ENCODE results near the gene TMEM132C. TPM values are rescaled to one million over a fixed set of nuclear protein-coding genes. Genes with fewer than 3 reads are reported as not detected.

Gene TMEM132C
- total RNA-seq, 2 experiments from 2014 or later, result not detected

- H3K36me3 Mint-ChIP-seq (ENCODE audit: low read depth), result no peaks in the 10 kb centered on the region
- intact Hi-C loops (cut with micrococcal nuclease), result no loop called here
- POLR2A ChIA-PET, result no interaction called here
- no peak overlapping the region for H3K27ac Mint-ChIP-seq
- no peaks in the 10 kb centered on the region for H3K27me3 Mint-ChIP-seq
- no peaks in the 10 kb centered on the region for H3K9me3 Mint-ChIP-seq
- TF ChIP-seq, protein P1, sequence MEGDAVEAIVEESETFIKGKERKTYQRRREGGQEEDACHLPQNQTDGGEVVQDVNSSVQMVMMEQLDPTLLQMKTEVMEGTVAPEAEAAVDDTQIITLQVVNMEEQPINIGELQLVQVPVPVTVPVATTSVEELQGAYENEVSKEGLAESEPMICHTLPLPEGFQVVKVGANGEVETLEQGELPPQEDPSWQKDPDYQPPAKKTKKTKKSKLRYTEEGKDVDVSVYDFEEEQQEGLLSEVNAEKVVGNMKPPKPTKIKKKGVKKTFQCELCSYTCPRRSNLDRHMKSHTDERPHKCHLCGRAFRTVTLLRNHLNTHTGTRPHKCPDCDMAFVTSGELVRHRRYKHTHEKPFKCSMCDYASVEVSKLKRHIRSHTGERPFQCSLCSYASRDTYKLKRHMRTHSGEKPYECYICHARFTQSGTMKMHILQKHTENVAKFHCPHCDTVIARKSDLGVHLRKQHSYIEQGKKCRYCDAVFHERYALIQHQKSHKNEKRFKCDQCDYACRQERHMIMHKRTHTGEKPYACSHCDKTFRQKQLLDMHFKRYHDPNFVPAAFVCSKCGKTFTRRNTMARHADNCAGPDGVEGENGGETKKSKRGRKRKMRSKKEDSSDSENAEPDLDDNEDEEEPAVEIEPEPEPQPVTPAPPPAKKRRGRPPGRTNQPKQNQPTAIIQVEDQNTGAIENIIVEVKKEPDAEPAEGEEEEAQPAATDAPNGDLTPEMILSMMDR (IDR thresholded peaks at IDR 0.05), result no peak
- DNase-seq (no peak), ATAC-seq (no peak)
- no peak overlapping the region for H3K4me3 Mint-ChIP-seq
- H3K4me1 Mint-ChIP-seq (ENCODE audit: low read depth), result no peaks in the 10 kb centered on the region
- CTCF ChIA-PET, result interaction anchor here (0.7 to 2.1 kb wide), 9 partner anchors 9 to 1755 kb away, joined by 3 to 14 read pairs (median 3); partner anchors contain the start of gene TMEM132C
Measured at GRCh38 chr12:128258866-128259555, 8.0 kb upstream of the TMEM132C start.

DNA sequence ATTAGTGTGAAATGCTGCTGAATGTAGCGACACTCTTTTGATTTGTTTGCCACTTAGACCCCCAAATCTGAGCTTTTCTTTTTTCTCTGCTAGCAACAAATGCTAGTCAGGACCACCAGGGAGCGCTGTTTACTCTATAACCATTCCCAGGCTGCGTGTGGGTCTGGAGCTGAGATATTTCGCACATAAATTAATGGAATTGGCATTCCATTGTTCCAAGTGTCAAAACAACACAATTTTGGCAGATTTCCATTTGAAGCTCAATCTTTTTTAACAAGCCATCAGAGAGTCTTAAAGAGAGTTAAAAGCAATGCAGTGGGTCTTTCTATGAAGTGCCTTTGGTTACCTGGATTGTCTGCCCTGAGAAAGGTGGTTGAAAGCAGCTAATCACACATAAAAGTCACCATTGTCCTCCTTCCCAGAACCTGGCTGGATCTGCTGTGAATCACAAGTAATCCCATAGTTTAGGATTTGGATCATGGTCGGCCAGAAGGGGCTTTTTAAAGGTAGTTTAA, 7.4 kb upstream of the TMEM132C start:
- intact Hi-C loops (cut with micrococcal nuclease), result no loop called here
- TF ChIP-seq, protein P1 (IDR thresholded peaks at IDR 0.05), result peak; percentile 74
- Mint-ChIP-seq H3K27ac (no peak overlapping the region), H3K4me1 (ENCODE audit: low read depth) (no peaks in the 10 kb centered on the region), H3K36me3 (ENCODE audit: low read depth) (no peaks in the 10 kb centered on the region), H3K27me3 (peaks cover 4% of the 10 kb centered on the region), H3K4me3 (no peak overlapping the region), H3K9me3 (peaks cover 4% of the 10 kb centered on the region)
- CTCF ChIA-PET, result interaction anchor here (0.6 to 2.1 kb wide), 10 partner anchors 9 to 1755 kb away, joined by 3 to 14 read pairs (median 3); partner anchors contain the start of gene TMEM132C
- POLR2A ChIA-PET, result no interaction called here
- peak; percentile 35 for DNase-seq
- no peak for ATAC-seq

DNA sequence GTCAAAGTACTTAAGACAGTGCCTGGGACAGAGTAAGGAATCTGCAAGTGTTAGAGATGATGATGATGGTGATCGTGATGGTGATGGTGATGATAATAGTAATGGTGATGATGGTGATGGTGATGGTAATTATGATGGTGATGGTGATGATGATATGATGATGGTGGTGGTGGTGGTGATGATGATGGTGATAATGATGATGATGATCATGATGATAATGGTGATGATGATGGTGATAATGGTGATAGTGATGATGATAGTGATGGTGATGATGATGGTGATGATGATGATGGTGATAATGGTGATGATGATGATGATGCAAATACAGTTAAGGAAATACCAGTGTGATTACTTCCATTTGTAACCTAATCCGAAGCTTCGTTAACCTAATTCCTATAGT, 5.2 kb upstream of the TMEM132C start:
- H3K36me3 Mint-ChIP-seq (ENCODE audit: low read depth), result no peaks in the 10 kb centered on the region

GRCh38 chr12:128265566-128265965, 1.4 kb upstream of the TMEM132C start:
- TF ChIP-seq, protein P1 (IDR thresholded peaks at IDR 0.05), result no peak

More for the DNA sequence above, 5.2 kb upstream of the TMEM132C start:
- TF ChIP-seq, protein P1 (IDR thresholded peaks at IDR 0.05), result no peak
- CTCF ChIA-PET, result no interaction called here
- no peak overlapping the region for H3K4me3 Mint-ChIP-seq
- H3K27ac Mint-ChIP-seq, result no peak overlapping the region
- ATAC-seq (no peak), DNase-seq (no peak)
- peaks cover 20% of the 10 kb centered on the region for H3K27me3 Mint-ChIP-seq
- intact Hi-C loops (cut with micrococcal nuclease), result no loop called here
- POLR2A ChIA-PET, result no interaction called here
- peaks cover 4% of the 10 kb centered on the region for H3K9me3 Mint-ChIP-seq
- peaks cover 3% of the 10 kb centered on the region for H3K4me1 Mint-ChIP-seq (ENCODE audit: low read depth)

GRCh38 chr12:128266086-128266485, 884 bp upstream of the TMEM132C start:
- Mint-ChIP-seq H3K4me3 (no peak overlapping the region), H3K4me1 (ENCODE audit: low read depth) (peaks cover 3% of the 10 kb centered on the region), H3K36me3 (ENCODE audit: low read depth) (no peaks in the 10 kb centered on the region), H3K27ac (no peak overlapping the region), H3K27me3 (peaks cover 45% of the 10 kb centered on the region), H3K9me3 (peaks cover 4% of the 10 kb centered on the region)
- ChIA-PET CTCF (no interaction called here), POLR2A (no interaction called here)
- ATAC-seq (no peak), DNase-seq (no peak)
- intact Hi-C loops (cut with micrococcal nuclease), result no loop called here
- TF ChIP-seq, protein P1 (IDR thresholded peaks at IDR 0.05), result no peak

More at GRCh38 chr12:128265566-128265965, 1.4 kb upstream of the TMEM132C start:
- intact Hi-C loops (cut with micrococcal nuclease), result no loop called here
- H3K27me3 Mint-ChIP-seq, result peaks cover 43% of the 10 kb centered on the region
- ChIA-PET CTCF (no interaction called here), POLR2A (no interaction called here)
- ATAC-seq, result no peak
- H3K4me1 Mint-ChIP-seq (ENCODE audit: low read depth), result peaks cover 3% of the 10 kb centered on the region
- H3K9me3 Mint-ChIP-seq, result peaks cover 4% of the 10 kb centered on the region
- no peak overlapping the region for H3K4me3 Mint-ChIP-seq
- H3K36me3 Mint-ChIP-seq (ENCODE audit: low read depth), result no peaks in the 10 kb centered on the region
- H3K27ac Mint-ChIP-seq, result no peak overlapping the region
- no peak for DNase-seq

All from activated CD8-positive, alpha-beta T cell treated with anti-CD3 and anti-CD28 coated beads for 36 hours (primary cell).